Gastrocnemius medialis (tissue), 4 donors: ENCODE measurements around the gene SUPT4H1. TPM values are rescaled to one million over a fixed set of nuclear protein-coding genes. Genes with fewer than 3 reads are reported as not detected.
A peak's percentile ranks its signal among the peaks of the same experiment; 100 is the strongest.
"Not testable (repeated sequence)": the region's sequence is repeated elsewhere in the genome, so short reads cannot be mapped to it uniquely, and the experiment has no call there.

Experiments used
- ATAC-seq, 2 donors: fragments of 150-250 bp; one replicate each; pipeline ENCODE4 v1.9.1; 2016
- DNase-seq, 2 donors: peaks; one replicate each; pipeline ENCODE4 v3.0.0-alpha.2; 2019
- H3K27ac ChIP-seq, 4 donors: fragments of 200-600 bp; sonication (generic); 1 replicate in 1 of 4; 2 replicates in 3 of 4; pipeline ENCODE4 v1.5.1; 2016 to 2018; ENCODE audit warnings: mild to moderate bottlenecking in 2 of 4, moderate library complexity in 1 of 4
- H3K27me3 ChIP-seq, 3 donors: fragments of 200-600 bp; sonication (generic) in 2 of 3; 1 replicate in 1 of 3; 2 replicates in 2 of 3; pipeline versions ENCODE4 v1.5.1 to v1.6.0; 2016 to 2019; ENCODE audit warnings: mild to moderate bottlenecking in 1 of 3, moderate library complexity in 1 of 3
- H3K36me3 ChIP-seq, 2 donors: fragments of 200-600 bp; sonication (generic) in 1 of 2; one replicate each; pipeline ENCODE4 v1.5.1; 2017 to 2018
- H3K4me1 ChIP-seq, 2 donors: fragments of 200-600 bp; sonication (generic) in 1 of 2; one replicate each; pipeline ENCODE4 v1.5.1; 2016 to 2017; ENCODE audit warnings: mild to moderate bottlenecking in 2 of 2
- H3K4me3 ChIP-seq, 4 donors: fragments of 200-600 bp; sonication (generic) in 3 of 4; 1 replicate in 1 of 4; 2 replicates in 3 of 4; pipeline ENCODE4 v1.5.1; 2016 to 2019; ENCODE audit warnings: mild to moderate bottlenecking in 2 of 4
- H3K9me3 ChIP-seq, 3 donors: fragments of 200-600 bp; sonication (generic) in 2 of 3; 1 replicate in 1 of 3; 2 replicates in 2 of 3; pipeline ENCODE4 v1.5.1; 2016 to 2019
- POLR2A ChIP-seq, 2 donors: fragments of 450-650 bp; IDR thresholded peaks; one replicate each; pipeline ENCODE4 v1.6.1; 2017; ENCODE audit warnings: antibody characterized with exemption in 2 of 2, mild to moderate bottlenecking in 2 of 2, moderate library complexity in 2 of 2
- in situ Hi-C, 4 donors: fragments of 200-750 bp; cut with MboI; loops; one replicate each; pipeline versions ENCODE4 v1.15.0 to v1.8.0; 2017; ENCODE audit warnings: low sequenced_read_pairs in 4 of 4
- intact Hi-C: fragments of 100-400 bp; cut with DNase I; formaldehyde crosslinking; loops from one replicate; pipeline ENCODE4 v1.15.1; 2023; ENCODE audit warnings: low total_unique reads
- total RNA-seq, 4 donors: library from RNA; depleted of rRNA; stranded (reverse); fragments of >200 nt; gene quantifications; one replicate each; pipeline versions ENCODE4 v1.1.0 to v1.2.3, GENCODE V29; 2016
- TF ChIP-seq, protein P1 (sequence below), 5 experiments: fragments of 450-650 bp in 3 of 5; fragments of 200-600 bp in 2 of 5; sonication (generic) in 2 of 5; IDR thresholded peaks in 4 of 5; conservative IDR thresholded peaks in 1 of 5; 1 replicate in 4 of 5; 2 replicates in 1 of 5; pipeline ENCODE4 v1.5.1; 2016 to 2019; ENCODE audit warnings: antibody characterized with exemption in 5 of 5, mild to moderate bottlenecking in 3 of 5, moderate library complexity in 3 of 5

SUPT4H1 gene
- total RNA-seq, 4 donors from 2014 or later, result 39.6 to 49.0 (median 41.1) TPM

DNA sequence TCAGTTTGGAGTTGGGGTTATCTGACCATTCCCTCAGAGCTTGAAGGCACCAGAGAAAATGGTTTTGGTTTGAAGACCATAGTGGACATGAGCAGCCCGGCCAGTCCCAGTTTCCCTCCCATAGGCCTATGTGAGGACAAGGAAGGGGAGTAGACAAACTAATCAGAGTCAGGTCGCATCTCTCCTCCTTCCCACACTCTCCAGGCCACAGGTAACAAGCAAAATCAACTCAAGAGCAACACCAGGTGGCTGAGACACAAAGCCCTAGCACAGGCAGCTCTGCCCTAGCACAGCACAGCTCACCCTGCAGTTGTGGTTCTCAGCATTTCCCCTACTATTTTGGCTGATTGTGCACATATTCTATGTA, 7.2 kb downstream of the SUPT4H1 start:
- Histone ChIP-seq H3K4me3 (no peak overlapping the region), H3K36me3 (peaks cover 4 to 55% of the 10 kb centered on the region in 2 donors), H3K4me1 (no peaks in the 10 kb centered on the region), H3K27ac (no peak overlapping the region), H3K9me3 (no peaks in the 10 kb centered on the region), H3K27me3 (no peaks in the 10 kb centered on the region)
- TF ChIP-seq, protein P1, sequence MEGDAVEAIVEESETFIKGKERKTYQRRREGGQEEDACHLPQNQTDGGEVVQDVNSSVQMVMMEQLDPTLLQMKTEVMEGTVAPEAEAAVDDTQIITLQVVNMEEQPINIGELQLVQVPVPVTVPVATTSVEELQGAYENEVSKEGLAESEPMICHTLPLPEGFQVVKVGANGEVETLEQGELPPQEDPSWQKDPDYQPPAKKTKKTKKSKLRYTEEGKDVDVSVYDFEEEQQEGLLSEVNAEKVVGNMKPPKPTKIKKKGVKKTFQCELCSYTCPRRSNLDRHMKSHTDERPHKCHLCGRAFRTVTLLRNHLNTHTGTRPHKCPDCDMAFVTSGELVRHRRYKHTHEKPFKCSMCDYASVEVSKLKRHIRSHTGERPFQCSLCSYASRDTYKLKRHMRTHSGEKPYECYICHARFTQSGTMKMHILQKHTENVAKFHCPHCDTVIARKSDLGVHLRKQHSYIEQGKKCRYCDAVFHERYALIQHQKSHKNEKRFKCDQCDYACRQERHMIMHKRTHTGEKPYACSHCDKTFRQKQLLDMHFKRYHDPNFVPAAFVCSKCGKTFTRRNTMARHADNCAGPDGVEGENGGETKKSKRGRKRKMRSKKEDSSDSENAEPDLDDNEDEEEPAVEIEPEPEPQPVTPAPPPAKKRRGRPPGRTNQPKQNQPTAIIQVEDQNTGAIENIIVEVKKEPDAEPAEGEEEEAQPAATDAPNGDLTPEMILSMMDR (IDR thresholded peaks at IDR 0.05 in 4 of 5, conservative IDR thresholded peaks at IDR 0.05 in 1 of 5), result no peak
- TF ChIP-seq POLR2A (IDR thresholded peaks at IDR 0.05), result no peak
- in situ Hi-C loops (no loop called here), intact Hi-C loops (no loop called here)
- ATAC-seq (no peak), DNase-seq (no peak)

- Histone ChIP-seq H3K27me3 (no peaks in the 10 kb centered on the region), H3K27ac (no peak overlapping the region), H3K4me1 (no peaks in the 10 kb centered on the region), H3K4me3 (no peak overlapping the region), H3K36me3 (peaks cover 0 to 50% of the 10 kb centered on the region in 2 donors), H3K9me3 (no peaks in the 10 kb centered on the region)
- in situ Hi-C loops (no loop called here), intact Hi-C loops (no loop called here)
- ATAC-seq (peak in 1 of 2 donors; percentile 24), DNase-seq (no peak)
- TF ChIP-seq, protein P1 (IDR thresholded peaks at IDR 0.05 in 4 of 5, conservative IDR thresholded peaks at IDR 0.05 in 1 of 5), result no peak
- TF ChIP-seq POLR2A (IDR thresholded peaks at IDR 0.05), result no peak
Observed at GRCh38 chr17:58344047-58344790, 7.8 kb downstream of the SUPT4H1 start.

DNA sequence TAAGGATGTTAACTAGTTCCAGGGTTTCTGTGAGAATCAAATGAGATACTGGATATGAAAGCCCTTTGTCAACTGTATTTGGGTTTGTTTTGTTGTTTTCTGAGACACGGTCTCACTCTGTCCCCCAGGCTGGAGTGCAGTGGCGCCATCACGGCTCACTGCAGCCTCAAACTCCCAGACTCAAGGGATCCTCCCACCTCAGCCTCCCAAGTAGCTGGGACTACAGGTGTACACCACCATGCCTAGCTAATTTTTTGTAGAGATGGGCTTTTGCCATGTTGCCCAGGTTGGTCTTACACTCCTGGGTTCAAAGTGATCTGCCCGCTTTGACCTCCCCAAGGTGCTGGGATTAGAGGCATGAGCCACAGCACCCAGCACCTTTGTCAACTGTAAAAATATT, 8.9 kb downstream of the SUPT4H1 start:
- H3K27ac ChIP-seq, result no peak overlapping the region
- no peak for DNase-seq

DNA sequence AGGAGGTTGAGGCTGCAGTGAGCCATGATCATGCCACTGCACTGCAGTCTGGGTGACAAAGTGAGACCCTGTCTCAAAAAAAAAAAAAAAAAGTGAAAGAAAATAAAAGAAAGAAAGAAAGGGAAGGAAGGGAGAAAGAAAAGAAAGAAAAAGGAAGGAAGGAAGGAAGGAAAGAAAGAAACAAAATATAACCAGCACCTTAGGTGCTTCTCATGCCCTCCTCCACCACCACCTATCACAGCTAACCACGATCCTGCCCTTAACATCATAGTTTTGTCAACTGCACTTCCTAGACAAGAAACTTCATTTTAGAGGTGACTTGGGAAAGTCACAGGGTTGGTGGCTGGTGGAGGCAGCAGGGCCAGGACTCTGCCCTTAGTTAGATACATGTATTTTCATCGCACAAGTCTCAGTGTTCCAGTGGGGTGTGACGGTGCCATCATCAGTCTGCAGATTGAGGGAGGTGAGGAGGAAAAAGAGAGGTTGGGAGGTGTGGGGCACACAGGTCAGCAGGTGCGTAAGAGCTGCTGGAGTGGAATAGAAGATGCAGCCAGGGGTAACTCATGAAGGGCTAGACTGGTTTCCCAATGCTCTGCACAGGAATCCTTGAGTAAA, 10.0 kb downstream of the SUPT4H1 start:
- no peak for DNase-seq
- TF ChIP-seq POLR2A (IDR thresholded peaks at IDR 0.05), result no peak
- TF ChIP-seq, protein P1 (IDR thresholded peaks at IDR 0.05 in 4 of 5, conservative IDR thresholded peaks at IDR 0.05 in 1 of 5), result no peak
- peaks cover 0 to 27% of the 10 kb centered on the region in 2 donors for H3K36me3 ChIP-seq
- no peak for ATAC-seq
- H3K27ac ChIP-seq, result no peak overlapping the region
- in situ Hi-C loops, result no loop called here
- H3K9me3 ChIP-seq, result no peaks in the 10 kb centered on the region
- H3K4me1 ChIP-seq, result no peaks in the 10 kb centered on the region
- intact Hi-C loops, result no loop called here
- H3K4me3 ChIP-seq, result no peak overlapping the region
- H3K27me3 ChIP-seq, result peaks cover 0 to 7% (median 0%) of the 10 kb centered on the region in 3 donors

More for the DNA sequence above, 8.9 kb downstream of the SUPT4H1 start:
- ATAC-seq, result no peak
- H3K4me1 ChIP-seq, result no peaks in the 10 kb centered on the region
- no peaks in the 10 kb centered on the region for H3K9me3 ChIP-seq
- in situ Hi-C loops (no loop called here), intact Hi-C loops (no loop called here)
- H3K36me3 ChIP-seq, result peaks cover 0 to 39% of the 10 kb centered on the region in 2 donors
- no peak overlapping the region for H3K4me3 ChIP-seq
- TF ChIP-seq, protein P1 (IDR thresholded peaks at IDR 0.05 in 4 of 5, conservative IDR thresholded peaks at IDR 0.05 in 1 of 5), result no peak
- no peak for TF ChIP-seq POLR2A (IDR thresholded peaks at IDR 0.05)
- H3K27me3 ChIP-seq, result peaks cover 0 to 5% (median 0%) of the 10 kb centered on the region in 3 donors

- peaks cover 0 to 21% of the 10 kb centered on the region in 2 donors for H3K36me3 ChIP-seq
- DNase-seq, H3K9me3 ChIP-seq, H3K4me1 ChIP-seq, H3K4me3 ChIP-seq, in situ Hi-C loops, H3K27ac ChIP-seq, ATAC-seq, intact Hi-C loops, H3K27me3 ChIP-seq: not testable (repeated sequence)
Observed at GRCh38 chr17:58341136-58341860, 10.7 kb downstream of the SUPT4H1 start.
